Endodermal cell (in vitro differentiated cells): ENCODE results near the gene KLRK1. TPM values are rescaled to one million over a fixed set of nuclear protein-coding genes. Genes with fewer than 3 reads are reported as not detected.
A peak's percentile ranks its signal among the peaks of the same experiment; 100 is the strongest.

ENCODE experiments used
- DNase-seq: peaks from one replicate; pipeline ENCODE4 v3.0.0-alpha.2; 2017
- H3K27ac ChIP-seq: 2 replicates; pipeline ENCODE4 v1.5.1; 2013; ENCODE audit warnings: mild to moderate bottlenecking, low read depth, low read length, moderate library complexity
- H3K27me3 ChIP-seq: 2 replicates; pipeline ENCODE4 v1.6.1; 2013; ENCODE audit warnings: mild to moderate bottlenecking, low read length, moderate library complexity; ENCODE audit not compliant: insufficient read depth, control insufficient read depth, poor library complexity, severe bottlenecking
- H3K36me3 ChIP-seq: 2 replicates; pipeline ENCODE4 v1.7.0; 2013; ENCODE audit warnings: mild to moderate bottlenecking, low read length, moderate library complexity; ENCODE audit not compliant: control insufficient read depth, insufficient read depth
- H3K4me1 ChIP-seq: one replicate; pipeline ENCODE4 v1.7.0; 2013; ENCODE audit warnings: low read length; ENCODE audit not compliant: control insufficient read depth, insufficient read depth
- H3K4me3 ChIP-seq: 2 replicates; pipeline ENCODE4 v1.5.1; 2013; ENCODE audit warnings: mild to moderate bottlenecking, low read length, moderate library complexity
- H3K9ac ChIP-seq: 2 replicates; pipeline ENCODE4 v1.6.1; 2013; ENCODE audit warnings: mild to moderate bottlenecking, low read length, moderate library complexity; ENCODE audit not compliant: poor library complexity, severe bottlenecking; ENCODE audit errors: extremely low read depth
- H3K9me3 ChIP-seq: 2 replicates; pipeline ENCODE4 v1.6.1; 2013; ENCODE audit warnings: mild to moderate bottlenecking, low read length, moderate library complexity; ENCODE audit not compliant: control insufficient read depth
- H3K27ac Mint-ChIP-seq: 2 replicates; pipeline ENCODE4 v1.8.0; 2020; ENCODE audit warnings: mixed read lengths
- H3K27me3 Mint-ChIP-seq: 2 replicates; pipeline ENCODE4 v1.8.0; 2021; ENCODE audit warnings: mild to moderate bottlenecking, mixed read lengths; ENCODE audit not compliant: insufficient read depth
- H3K36me3 Mint-ChIP-seq: 2 replicates; pipeline ENCODE4 v1.8.0; 2020; ENCODE audit warnings: low read depth, mixed read lengths
- H3K4me1 Mint-ChIP-seq: 2 replicates; pipeline ENCODE4 v1.8.0; 2020; ENCODE audit warnings: mixed read lengths
- H3K4me3 Mint-ChIP-seq: 2 replicates; pipeline ENCODE4 v1.8.0; 2020; ENCODE audit warnings: mild to moderate bottlenecking, moderate library complexity, mixed read lengths
- H3K9me3 Mint-ChIP-seq: 2 replicates; pipeline ENCODE4 v1.8.0; 2020; ENCODE audit warnings: mild to moderate bottlenecking, mixed read lengths
- WGBS, 2 experiments: methylation state at CpG; one replicate each; pipeline versions ENCODE4 v1.1.5 to v1.1.7; 2013; ENCODE audit warnings: missing lambda C conversion rate in 2 of 2, mixed read lengths in 1 of 2; ENCODE audit not compliant: insufficient coverage in 1 of 2, insufficient read length in 1 of 2; 5-methylcytosine and 5-hydroxymethylcytosine counted together
- total RNA-seq, 2 donors: library from RNA; stranded (reverse); fragmentation: NEBNext Ultra II Directional in 1 of 2; extraction: Animal tissue kit (Norgen Biotek cat#: 25700) in 1 of 2; gene quantifications; 2 replicates in 1 of 2; 3 replicates in 1 of 2; pipeline ENCODE4 v1.2.1, GENCODE V29; 2021
- TF ChIP-seq, protein P1 (sequence below): fragments of 200-600 bp; sonication (generic); conservative IDR thresholded peaks from 2 replicates; pipeline ENCODE4 v1.5.0; 2021; ENCODE audit warnings: antibody characterized with exemption, mild to moderate bottlenecking

KLRK1 gene
- total RNA-seq, 2 donors from 2014 or later = 0.24 TPM; not detected in 1

GRCh38 chr12:10363914-10364814, 25.7 kb downstream of the KLRK1 start:
- WGBS, 2 experiments = 29 to 56% methylated on average over 11 to 19 of the region's 19 CpGs
- Histone ChIP-seq H3K27me3 (peaks cover 30% of the 10 kb centered on the region), H3K4me1 (peaks cover 8% of the 10 kb centered on the region), H3K9ac (no peak overlapping the region), H3K27ac (no peak overlapping the region), H3K9me3 (peaks cover 40% of the 10 kb centered on the region), H3K36me3 (no peaks in the 10 kb centered on the region), H3K4me3 (peak overlapping the region; percentile 77)
- H3K27me3 Mint-ChIP-seq = no peaks in the 10 kb centered on the region
- DNase-seq = peak; percentile 80
- H3K9me3 Mint-ChIP-seq = peaks cover 42% of the 10 kb centered on the region
- H3K36me3 Mint-ChIP-seq = peaks cover 26% of the 10 kb centered on the region
- TF ChIP-seq, protein P1, sequence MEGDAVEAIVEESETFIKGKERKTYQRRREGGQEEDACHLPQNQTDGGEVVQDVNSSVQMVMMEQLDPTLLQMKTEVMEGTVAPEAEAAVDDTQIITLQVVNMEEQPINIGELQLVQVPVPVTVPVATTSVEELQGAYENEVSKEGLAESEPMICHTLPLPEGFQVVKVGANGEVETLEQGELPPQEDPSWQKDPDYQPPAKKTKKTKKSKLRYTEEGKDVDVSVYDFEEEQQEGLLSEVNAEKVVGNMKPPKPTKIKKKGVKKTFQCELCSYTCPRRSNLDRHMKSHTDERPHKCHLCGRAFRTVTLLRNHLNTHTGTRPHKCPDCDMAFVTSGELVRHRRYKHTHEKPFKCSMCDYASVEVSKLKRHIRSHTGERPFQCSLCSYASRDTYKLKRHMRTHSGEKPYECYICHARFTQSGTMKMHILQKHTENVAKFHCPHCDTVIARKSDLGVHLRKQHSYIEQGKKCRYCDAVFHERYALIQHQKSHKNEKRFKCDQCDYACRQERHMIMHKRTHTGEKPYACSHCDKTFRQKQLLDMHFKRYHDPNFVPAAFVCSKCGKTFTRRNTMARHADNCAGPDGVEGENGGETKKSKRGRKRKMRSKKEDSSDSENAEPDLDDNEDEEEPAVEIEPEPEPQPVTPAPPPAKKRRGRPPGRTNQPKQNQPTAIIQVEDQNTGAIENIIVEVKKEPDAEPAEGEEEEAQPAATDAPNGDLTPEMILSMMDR = no peak
- H3K4me1 Mint-ChIP-seq = peaks cover 10% of the 10 kb centered on the region
- H3K27ac Mint-ChIP-seq = no peak overlapping the region
- no peak overlapping the region for H3K4me3 Mint-ChIP-seq

DNA sequence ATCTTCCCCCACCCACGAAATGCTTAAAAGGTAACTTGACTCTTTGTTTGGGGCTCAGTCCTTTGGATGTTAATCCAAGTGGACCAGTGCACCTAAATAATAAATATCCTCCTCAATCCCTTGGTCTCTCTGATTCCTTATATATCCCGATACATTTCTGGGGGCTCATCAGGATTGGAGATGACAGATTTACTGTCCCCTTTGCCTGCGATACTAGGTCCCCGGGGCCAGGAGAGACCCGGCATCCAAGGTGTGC, 26.3 kb downstream of the KLRK1 start:
- peaks cover 30% of the 10 kb centered on the region for H3K27me3 ChIP-seq
- no peak overlapping the region for H3K27ac ChIP-seq
- no peak overlapping the region for H3K4me3 Mint-ChIP-seq
- H3K9me3 ChIP-seq = peaks cover 46% of the 10 kb centered on the region
- no peak overlapping the region for H3K9ac ChIP-seq
- H3K36me3 Mint-ChIP-seq = peaks cover 27% of the 10 kb centered on the region
- TF ChIP-seq, protein P1 = no peak
- no peak for DNase-seq
- H3K4me1 ChIP-seq = peaks cover 8% of the 10 kb centered on the region
- H3K36me3 ChIP-seq = no peaks in the 10 kb centered on the region
- no peaks in the 10 kb centered on the region for H3K27me3 Mint-ChIP-seq
- 91% methylated on average over 5 of the region's 5 CpGs; no CpG with 5 or more reads in 1 of the 2 experiments for WGBS, 2 experiments
- peaks cover 45% of the 10 kb centered on the region for H3K9me3 Mint-ChIP-seq
- no peak overlapping the region for H3K27ac Mint-ChIP-seq
- H3K4me1 Mint-ChIP-seq = peaks cover 15% of the 10 kb centered on the region
- no peak overlapping the region for H3K4me3 ChIP-seq

GRCh38 chr12:10362828-10363657, 26.8 kb downstream of the KLRK1 start:
- H3K4me3 ChIP-seq = no peak overlapping the region
- Mint-ChIP-seq H3K4me1 (peaks cover 20% of the 10 kb centered on the region), H3K27me3 (no peaks in the 10 kb centered on the region), H3K4me3 (peak overlapping the region; percentile 14), H3K9me3 (peaks cover 45% of the 10 kb centered on the region), H3K36me3 (peaks cover 23% of the 10 kb centered on the region), H3K27ac (no peak overlapping the region)
- H3K9ac ChIP-seq = no peak overlapping the region
- H3K9me3 ChIP-seq = peaks cover 47% of the 10 kb centered on the region
- TF ChIP-seq, protein P1 = no peak
- peaks cover 8% of the 10 kb centered on the region for H3K4me1 ChIP-seq
- peak; percentile 51 for DNase-seq
- H3K27ac ChIP-seq = no peak overlapping the region
- WGBS, 2 experiments = 43 to 60% methylated on average over 1 to 8 of the region's 9 CpGs
- H3K27me3 ChIP-seq = peaks cover 30% of the 10 kb centered on the region
- H3K36me3 ChIP-seq = no peaks in the 10 kb centered on the region
